Stomach (tissue), 4 donors: ENCODE measurements around the gene CENPL.

Experiments
- CTCF ChIP-seq, 7 experiments: fragments of 450-650 bp in 4 of 7; fragments of 200-600 bp in 3 of 7; sonication (generic) in 3 of 7; IDR thresholded peaks; one replicate each; pipeline ENCODE4 v1.5.1; 2016 to 2019; ENCODE audit warnings: antibody characterized with exemption in 7 of 7, control low read depth in 2 of 7, mild to moderate bottlenecking in 1 of 7
- EP300 ChIP-seq: sonication (generic); formaldehyde crosslinking; IDR thresholded peaks from one replicate; pipeline ENCODE4 v1.6.1; 2017; ENCODE audit warnings: antibody characterized with exemption
- POLR2A ChIP-seq, 4 donors: fragments of 450-650 bp; IDR thresholded peaks; one replicate each; pipeline ENCODE4 v1.6.1; 2016; ENCODE audit warnings: antibody characterized with exemption in 4 of 4, control low read depth in 2 of 4, mild to moderate bottlenecking in 1 of 4, moderate library complexity in 1 of 4

GRCh38 chr1:173871091-173871490 is 46.4 kb upstream of the CENPL start:
- no peak for TF ChIP-seq CTCF (IDR thresholded peaks at IDR 0.05)
- TF ChIP-seq EP300, result no peak
- no peak for TF ChIP-seq POLR2A (IDR thresholded peaks at IDR 0.05)
